ENCODE results near the gene SGMS2.

GRCh38 chr4:107832275-107832807 is 7.6 kb downstream of the SGMS2 start:
- TF ChIP-seq, protein P1, sequence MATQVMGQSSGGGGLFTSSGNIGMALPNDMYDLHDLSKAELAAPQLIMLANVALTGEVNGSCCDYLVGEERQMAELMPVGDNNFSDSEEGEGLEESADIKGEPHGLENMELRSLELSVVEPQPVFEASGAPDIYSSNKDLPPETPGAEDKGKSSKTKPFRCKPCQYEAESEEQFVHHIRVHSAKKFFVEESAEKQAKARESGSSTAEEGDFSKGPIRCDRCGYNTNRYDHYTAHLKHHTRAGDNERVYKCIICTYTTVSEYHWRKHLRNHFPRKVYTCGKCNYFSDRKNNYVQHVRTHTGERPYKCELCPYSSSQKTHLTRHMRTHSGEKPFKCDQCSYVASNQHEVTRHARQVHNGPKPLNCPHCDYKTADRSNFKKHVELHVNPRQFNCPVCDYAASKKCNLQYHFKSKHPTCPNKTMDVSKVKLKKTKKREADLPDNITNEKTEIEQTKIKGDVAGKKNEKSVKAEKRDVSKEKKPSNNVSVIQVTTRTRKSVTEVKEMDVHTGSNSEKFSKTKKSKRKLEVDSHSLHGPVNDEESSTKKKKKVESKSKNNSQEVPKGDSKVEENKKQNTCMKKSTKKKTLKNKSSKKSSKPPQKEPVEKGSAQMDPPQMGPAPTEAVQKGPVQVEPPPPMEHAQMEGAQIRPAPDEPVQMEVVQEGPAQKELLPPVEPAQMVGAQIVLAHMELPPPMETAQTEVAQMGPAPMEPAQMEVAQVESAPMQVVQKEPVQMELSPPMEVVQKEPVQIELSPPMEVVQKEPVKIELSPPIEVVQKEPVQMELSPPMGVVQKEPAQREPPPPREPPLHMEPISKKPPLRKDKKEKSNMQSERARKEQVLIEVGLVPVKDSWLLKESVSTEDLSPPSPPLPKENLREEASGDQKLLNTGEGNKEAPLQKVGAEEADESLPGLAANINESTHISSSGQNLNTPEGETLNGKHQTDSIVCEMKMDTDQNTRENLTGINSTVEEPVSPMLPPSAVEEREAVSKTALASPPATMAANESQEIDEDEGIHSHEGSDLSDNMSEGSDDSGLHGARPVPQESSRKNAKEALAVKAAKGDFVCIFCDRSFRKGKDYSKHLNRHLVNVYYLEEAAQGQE (IDR thresholded peaks at IDR 0.05; ENCODE audit: low read depth), result no peak
- no peak for TF ChIP-seq CEBPB (IDR thresholded peaks at IDR 0.05)
- TF ChIP-seq, protein P2, sequence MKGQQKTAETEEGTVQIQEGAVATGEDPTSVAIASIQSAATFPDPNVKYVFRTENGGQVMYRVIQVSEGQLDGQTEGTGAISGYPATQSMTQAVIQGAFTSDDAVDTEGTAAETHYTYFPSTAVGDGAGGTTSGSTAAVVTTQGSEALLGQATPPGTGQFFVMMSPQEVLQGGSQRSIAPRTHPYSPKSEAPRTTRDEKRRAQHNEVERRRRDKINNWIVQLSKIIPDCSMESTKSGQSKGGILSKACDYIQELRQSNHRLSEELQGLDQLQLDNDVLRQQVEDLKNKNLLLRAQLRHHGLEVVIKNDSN (IDR thresholded peaks at IDR 0.05), result no peak

Measured in Ishikawa (cell line).